ENCODE results near the gene PAMR1. TPM values are rescaled to one million over a fixed set of nuclear protein-coding genes. Genes with fewer than 3 reads are reported as not detected.

The PAMR1 gene
- total and polyA plus RNA-seq, 10 of the 15 experiments (the other 5 are each of a cell fraction or from before 2014, with no cell fraction given): 0.04 TPM; not detected in 9

GRCh38 chr11:35394941-35395340 is 130.5 kb downstream of the PAMR1 start (continued):
- TF ChIP-seq MEF2B (IDR thresholded peaks at IDR 0.05; ENCODE audit: partially characterized antibody, poor library complexity, severe bottlenecking) (no peak), PAX8 (IDR thresholded peaks at IDR 0.05) (no peak), RBBP5 (conservative IDR thresholded peaks at IDR 0.05) (no peak), E2F4 (IDR thresholded peaks at IDR 0.05; ENCODE audit: low read depth, low read length) (no peak), POLR2A (IDR thresholded peaks at IDR 0.05; ENCODE audit: low read depth, low read length) (no peak)

- no peak for FAIRE-seq
- SMC1A ChIA-PET (ENCODE audit: uncharacterized antibody, unreplicated experiment): interaction anchor here (0.8 to 7.6 kb wide), 11 partner anchors 89 to 881 kb away, joined by 3 to 110 read pairs (median 8); no protein-coding TSS in a partner anchor
- Histone ChIP-seq H3K79me2 (ENCODE audit: control insufficient read depth, insufficient read depth, low read length) (no peaks in the 10 kb centered on the region), H4K20me1 (ENCODE audit: control insufficient read depth, insufficient read depth) (no peaks in the 10 kb centered on the region), H3K27me3 (replicated peaks in 1 of 2; ENCODE audit: control insufficient read depth in 2 of 2, insufficient read depth in 2 of 2, low read length in 1 of 2) (no peaks in the 10 kb centered on the region; a peak in 1 of 4 replicates), H3K4me3 (no peak overlapping the region), H3K9ac (ENCODE audit: control insufficient read depth, insufficient read depth, low read length) (no peak overlapping the region), H3K4me1 (ENCODE audit: control insufficient read depth, insufficient read depth, low read length) (peaks cover 25% of the 10 kb centered on the region), H2AFZ (ENCODE audit: control insufficient read depth, low read depth, low read length) (no peak overlapping the region), H3K27ac (ENCODE audit: control insufficient read depth, insufficient read depth) (no peak overlapping the region), H3K9me3 (replicated peaks; ENCODE audit: control insufficient read depth, insufficient read depth, low read length) (no peaks in the 10 kb centered on the region), H3K36me3 (ENCODE audit: control insufficient read depth in 2 of 2, insufficient read depth in 2 of 2, low read length in 1 of 2) (no peaks in the 10 kb centered on the region), H3K4me2 (ENCODE audit: control insufficient read depth, insufficient read depth) (no peak overlapping the region)
- CTCF ChIA-PET: interaction anchor here (0.6 to 7.3 kb wide), 14 partner anchors 8 to 807 kb away, joined by 3 to 172 read pairs (median 14); no protein-coding TSS in a partner anchor
- RAD21 ChIA-PET (ENCODE audit: unreplicated experiment): interaction anchor here (1.3 to 7.6 kb wide), 5 partner anchors 88 to 500 kb away, joined by 3 to 100 read pairs (median 4); no protein-coding TSS in a partner anchor
- 24% methylated on average over 4 of the region's 4 CpGs for WGBS (ENCODE audit: insufficient coverage, insufficient replicate concordance, low lambda C conversion rate, missing lambda C conversion rate)
- DNase-seq (ENCODE audit: low read depth, low spot score): no peak
- ATAC-seq: no peak
- no TSS peak for BruUV-seq (replicated peaks)
- POLR2A ChIA-PET: no interaction called here
- in situ Hi-C loops (cut with MboI) (loop anchor here (5.0 to 10.0 kb wide), 3 partner anchors 396 to 878 kb away; partner anchors contain the start of gene ELF5), intact Hi-C loops (cut with micrococcal nuclease; ENCODE audit: unreplicated experiment) (loop anchor here (5.0 kb wide), 4 partner anchors 306 to 881 kb away; partner anchors contain the start of gene ELF5)
- no peak for TF ChIP-seq CUX1 (IDR thresholded peaks at IDR 0.05; ENCODE audit: insufficient replicate concordance, low read depth, low read length)
- no peak for TF ChIP-seq ZNF592 (IDR thresholded peaks at IDR 0.05)
- TF ChIP-seq MEF2A (IDR thresholded peaks at IDR 0.05; ENCODE audit: insufficient read depth, low read depth, low read length): no peak
- no peak for TF ChIP-seq NFYA (IDR thresholded peaks at IDR 0.05; ENCODE audit: borderline replicate concordance, low read depth, low read length)
- TF ChIP-seq SMAD5 (IDR thresholded peaks at IDR 0.05; ENCODE audit: low read depth): no peak
- TF ChIP-seq ZNF217 (IDR thresholded peaks at IDR 0.05): no peak
- TF ChIP-seq PAX8 (IDR thresholded peaks at IDR 0.05): no peak
- no peak for TF ChIP-seq GATAD2B (conservative IDR thresholded peaks at IDR 0.05; ENCODE audit: low read depth)
- TF ChIP-seq RELA (IDR thresholded peaks at IDR 0.05; ENCODE audit: borderline replicate concordance, partially characterized antibody): no peak
These were observed 132.3 kb downstream of the PAMR1 start for GRCh38 chr11:35393098-35393497.
